ENCODE data around the gene TNFSF12.

TNFSF12 gene

DNA sequence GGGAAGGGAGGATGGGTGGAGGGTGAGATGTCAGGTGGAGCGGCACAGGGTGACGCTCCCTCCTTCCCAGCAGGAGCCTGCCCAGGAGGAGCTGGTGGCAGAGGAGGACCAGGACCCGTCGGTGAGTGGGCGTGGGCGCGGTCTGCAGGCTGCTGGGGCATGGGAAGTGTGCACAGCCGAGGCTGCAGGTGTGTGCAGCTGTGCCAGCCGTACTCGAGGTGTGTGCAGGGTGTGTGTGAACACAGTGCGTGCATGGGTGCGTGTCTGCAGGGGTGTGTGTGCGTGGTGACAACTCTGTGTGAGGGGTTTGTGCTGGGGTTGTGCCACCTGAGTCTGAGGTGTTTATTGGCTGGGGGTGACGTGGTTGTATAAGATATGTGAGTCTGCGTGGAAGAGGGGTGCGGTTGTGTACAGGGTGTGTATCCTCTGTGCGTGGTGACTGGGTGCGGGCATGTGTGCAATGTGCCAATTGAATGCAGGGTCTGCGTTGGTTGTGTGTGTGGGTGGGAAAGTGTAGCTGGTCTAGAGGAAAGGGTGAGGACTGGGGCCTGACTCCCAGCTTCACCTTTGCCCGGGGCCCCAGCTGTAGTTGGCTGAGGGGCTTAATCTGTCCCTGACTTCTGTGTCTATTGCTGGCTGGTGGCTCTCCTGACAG lies 670 bp downstream of the TNFSF12 start:
- DNase-seq, result no peak

DNA sequence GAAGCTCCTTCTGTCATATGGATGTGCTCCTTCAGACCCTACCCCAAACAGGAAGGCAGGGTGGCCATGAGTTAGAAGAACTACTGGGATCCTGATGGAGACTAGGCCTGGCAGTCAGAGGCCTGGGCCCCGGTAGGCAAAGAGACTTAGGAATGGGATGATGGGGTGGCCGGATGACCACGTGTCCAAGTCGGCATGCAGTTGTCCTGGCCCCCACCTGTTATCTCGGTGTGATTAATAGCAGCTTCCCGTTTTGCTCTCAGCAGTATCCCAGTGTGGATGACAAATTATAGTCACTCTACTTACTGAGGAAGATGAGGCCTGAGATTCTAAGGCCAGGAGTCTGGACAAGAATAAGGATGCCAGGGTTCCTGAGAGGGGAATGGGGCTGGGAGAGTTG lies 1.5 kb downstream of the TNFSF12 start:
- DNase-seq, result no peak

- DNase-seq, result no peak
Observed at GRCh38 chr17:7551396-7551795, 2.5 kb downstream of the TNFSF12 start.

DNA sequence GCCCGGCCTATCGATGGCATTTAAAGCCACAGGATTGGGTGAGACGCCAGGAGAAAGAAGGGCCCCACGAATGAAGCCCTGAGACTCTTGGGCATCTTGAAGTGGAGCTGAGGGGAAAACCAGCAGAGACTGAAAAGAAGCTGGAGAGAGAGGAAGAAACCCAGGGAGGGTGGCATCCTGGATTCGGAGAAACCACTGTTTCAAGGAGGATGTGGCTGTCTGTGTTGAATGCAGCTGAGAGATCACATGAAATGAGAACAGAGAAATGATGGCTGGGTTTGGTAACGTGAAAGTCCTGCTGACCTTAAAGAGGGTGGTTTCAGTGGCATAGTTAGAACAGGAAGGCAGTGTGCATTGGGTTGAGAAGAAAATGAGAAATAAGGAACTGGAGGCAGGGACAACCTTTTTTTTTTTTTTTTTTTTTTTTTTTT lies 3.8 kb downstream of the TNFSF12 start:
- no peak for DNase-seq

GRCh38 chr17:7553356-7553755 lies 4.5 kb downstream of the TNFSF12 start:
- DNase-seq, result no peak

DNA sequence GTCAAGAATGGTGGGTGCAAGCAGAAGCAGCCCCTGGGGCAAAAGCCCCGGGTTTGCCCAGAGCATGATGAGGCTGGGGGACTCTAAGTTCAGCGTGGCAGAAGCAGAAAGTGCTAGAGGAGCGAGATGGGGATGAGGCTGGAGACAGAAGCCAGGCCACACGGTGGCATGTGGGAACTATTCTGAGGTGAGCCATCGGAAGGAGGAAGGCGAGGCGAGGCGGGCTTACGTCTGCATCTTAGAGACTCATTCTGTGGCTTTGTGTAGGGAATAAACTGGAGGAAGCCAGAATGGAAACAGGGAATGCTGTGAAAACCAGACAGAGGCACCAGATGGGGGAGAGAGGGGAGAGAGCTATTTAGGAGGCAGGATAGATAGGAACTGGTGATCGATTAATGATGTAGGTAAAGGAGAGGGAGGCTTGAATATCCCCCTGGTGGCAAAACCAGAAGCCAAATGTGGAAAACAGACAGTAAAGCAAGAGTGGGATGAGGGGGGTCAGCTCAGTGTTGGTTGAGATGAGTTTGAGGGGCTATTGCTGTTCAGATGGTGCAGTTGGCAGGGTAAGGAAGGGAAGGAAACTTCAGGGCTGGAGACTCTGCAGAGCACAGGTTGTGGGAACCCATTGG lies 6.6 kb downstream of the TNFSF12 start:
- no peak for DNase-seq

GRCh38 chr17:7556627-7557026 lies 7.8 kb downstream of the TNFSF12 start:
- DNase-seq, result no peak

DNA sequence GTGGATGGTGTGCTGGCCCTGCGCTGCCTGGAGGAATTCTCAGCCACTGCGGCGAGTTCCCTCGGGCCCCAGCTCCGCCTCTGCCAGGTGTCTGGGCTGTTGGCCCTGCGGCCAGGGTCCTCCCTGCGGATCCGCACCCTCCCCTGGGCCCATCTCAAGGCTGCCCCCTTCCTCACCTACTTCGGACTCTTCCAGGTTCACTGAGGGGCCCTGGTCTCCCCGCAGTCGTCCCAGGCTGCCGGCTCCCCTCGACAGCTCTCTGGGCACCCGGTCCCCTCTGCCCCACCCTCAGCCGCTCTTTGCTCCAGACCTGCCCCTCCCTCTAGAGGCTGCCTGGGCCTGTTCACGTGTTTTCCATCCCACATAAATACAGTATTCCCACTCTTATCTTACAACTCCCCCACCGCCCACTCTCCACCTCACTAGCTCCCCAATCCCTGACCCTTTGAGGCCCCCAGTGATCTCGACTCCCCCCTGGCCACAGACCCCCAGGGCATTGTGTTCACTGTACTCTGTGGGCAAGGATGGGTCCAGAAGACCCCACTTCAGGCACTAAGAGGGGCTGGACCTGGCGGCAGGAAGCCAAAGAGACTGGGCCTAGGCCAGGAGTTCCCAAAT lies 8.4 kb downstream of the TNFSF12 start:
- no peak for DNase-seq

DNA sequence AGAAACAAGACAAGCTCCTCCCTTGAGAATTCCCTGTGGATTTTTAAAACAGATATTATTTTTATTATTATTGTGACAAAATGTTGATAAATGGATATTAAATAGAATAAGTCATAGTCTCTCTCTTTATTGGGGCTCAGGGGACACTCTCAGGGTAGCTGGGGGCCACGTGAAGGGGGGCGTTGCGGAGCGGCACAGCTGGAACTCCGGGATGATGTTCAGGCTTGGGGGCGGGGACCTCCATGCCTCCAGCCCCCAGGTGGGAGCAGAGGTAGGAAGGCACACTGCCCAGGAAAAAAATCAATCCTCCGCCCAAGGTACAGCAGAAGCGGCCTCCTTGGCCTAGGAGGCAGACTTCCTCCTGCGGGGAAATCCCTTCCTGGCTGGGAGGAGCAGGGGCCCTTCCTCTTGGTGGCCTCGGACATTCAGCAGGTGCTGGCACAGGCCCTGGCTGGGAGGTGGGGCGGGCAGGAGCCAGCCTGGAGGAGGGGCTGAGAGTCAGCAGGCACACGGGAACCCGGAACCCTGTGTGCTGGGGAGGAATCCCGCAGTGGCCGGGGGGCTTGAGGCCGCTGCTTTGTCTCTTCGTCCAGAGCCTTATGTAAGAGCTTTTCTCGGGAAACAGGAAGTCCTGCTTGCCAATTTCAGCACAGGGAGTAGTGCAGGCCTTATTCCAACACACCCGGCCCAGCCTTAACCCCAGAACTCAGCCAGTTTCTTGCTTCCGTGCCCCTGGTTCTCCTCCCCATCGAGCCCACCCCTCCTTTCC lies 9.1 kb downstream of the TNFSF12 start:
- DNase-seq, result peak; percentile 66

DNA sequence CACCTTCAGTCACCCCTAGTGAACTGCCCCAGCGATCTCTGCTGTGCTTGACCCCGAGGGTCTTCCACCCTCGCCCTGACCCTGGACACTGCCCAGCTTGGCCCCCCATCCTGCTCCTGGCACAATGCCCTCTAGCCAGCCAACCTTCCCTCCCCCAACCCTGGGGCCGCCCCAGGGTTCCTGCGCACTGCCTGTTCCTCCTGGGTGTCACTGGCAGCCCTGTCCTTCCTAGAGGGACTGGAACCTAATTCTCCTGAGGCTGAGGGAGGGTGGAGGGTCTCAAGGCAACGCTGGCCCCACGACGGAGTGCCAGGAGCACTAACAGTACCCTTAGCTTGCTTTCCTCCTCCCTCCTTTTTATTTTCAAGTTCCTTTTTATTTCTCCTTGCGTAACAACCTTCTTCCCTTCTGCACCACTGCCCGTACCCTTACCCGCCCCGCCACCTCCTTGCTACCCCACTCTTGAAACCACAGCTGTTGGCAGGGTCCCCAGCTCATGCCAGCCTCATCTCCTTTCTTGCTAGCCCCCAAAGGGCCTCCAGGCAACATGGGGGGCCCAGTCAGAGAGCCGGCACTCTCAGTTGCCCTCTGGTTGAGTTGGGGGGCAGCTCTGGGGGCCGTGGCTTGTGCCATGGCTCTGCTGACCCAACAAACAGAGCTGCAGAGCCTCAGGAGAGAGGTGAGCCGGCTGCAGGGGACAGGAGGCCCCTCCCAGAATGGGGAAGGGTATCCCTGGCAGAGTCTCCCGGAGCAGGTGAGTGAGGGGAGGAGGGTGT lies 9.9 kb downstream of the TNFSF12 start, which contains the start of gene TNFSF13:
Gene TNFSF13, plus strand, starts transcription at position 207 of the 776 bp plus-strand sequence. Its CDS starts 290 bp downstream, at position 497.
- DNase-seq, result no peak

- DNase-seq, result no peak
Observed at GRCh38 chr17:7559320-7560171, 10.7 kb downstream of the TNFSF12 start.

DNA sequence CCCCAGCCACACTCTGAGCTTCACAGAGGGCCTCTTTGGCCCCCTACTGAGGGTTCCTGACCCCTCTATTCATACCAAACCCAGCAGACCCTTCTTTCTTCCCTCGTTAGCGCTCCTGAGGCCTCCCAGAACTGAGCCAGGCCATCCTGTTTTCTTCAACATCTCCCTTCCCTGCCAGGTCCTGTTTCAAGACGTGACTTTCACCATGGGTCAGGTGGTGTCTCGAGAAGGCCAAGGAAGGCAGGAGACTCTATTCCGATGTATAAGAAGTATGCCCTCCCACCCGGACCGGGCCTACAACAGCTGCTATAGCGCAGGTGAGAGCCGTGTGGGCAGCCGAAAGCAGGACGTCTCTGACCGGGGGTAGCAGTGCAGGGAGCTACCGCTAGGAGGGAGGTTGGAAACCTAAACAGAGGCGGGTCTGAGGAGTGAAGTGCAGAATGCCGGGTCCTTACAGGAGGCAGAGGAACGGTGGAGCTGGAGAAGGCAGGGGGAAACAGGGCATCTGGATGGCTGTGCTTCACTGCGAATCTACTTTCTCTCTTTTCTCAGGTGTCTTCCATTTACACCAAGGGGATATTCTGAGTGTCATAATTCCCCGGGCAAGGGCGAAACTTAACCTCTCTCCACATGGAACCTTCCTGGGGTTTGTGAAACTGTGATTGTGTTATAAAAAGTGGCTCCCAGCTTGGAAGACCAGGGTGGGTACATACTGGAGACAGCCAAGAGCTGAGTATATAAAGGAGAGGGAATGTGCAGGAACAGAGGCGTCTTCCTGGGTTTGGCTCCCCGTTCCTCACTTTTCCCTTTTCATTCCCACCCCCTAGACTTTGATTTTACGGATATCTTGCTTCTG lies 11.5 kb downstream of the TNFSF12 start:
- no peak for DNase-seq

DNA sequence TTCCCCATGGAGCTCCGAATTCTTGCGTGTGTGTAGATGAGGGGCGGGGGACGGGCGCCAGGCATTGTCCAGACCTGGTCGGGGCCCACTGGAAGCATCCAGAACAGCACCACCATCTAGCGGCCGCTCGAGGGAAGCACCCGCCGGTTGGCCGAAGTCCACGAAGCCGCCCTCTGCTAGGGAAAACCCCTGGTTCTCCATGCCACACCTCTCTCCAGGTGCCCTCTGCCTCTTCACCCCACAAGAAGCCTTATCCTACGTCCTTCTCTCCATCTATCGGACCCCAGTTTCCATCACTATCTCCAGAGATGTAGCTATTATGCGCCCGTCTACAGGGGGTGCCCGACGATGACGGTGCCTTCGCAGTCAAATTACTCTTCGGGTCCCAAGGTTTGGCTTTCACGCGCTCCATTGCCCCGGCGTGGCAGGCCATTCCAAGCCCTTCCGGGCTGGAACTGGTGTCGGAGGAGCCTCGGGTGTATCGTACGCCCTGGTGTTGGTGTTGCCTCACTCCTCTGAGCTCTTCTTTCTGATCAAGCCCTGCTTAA lies 12.2 kb downstream of the TNFSF12 start:
- peak; percentile 79 for DNase-seq

DNA sequence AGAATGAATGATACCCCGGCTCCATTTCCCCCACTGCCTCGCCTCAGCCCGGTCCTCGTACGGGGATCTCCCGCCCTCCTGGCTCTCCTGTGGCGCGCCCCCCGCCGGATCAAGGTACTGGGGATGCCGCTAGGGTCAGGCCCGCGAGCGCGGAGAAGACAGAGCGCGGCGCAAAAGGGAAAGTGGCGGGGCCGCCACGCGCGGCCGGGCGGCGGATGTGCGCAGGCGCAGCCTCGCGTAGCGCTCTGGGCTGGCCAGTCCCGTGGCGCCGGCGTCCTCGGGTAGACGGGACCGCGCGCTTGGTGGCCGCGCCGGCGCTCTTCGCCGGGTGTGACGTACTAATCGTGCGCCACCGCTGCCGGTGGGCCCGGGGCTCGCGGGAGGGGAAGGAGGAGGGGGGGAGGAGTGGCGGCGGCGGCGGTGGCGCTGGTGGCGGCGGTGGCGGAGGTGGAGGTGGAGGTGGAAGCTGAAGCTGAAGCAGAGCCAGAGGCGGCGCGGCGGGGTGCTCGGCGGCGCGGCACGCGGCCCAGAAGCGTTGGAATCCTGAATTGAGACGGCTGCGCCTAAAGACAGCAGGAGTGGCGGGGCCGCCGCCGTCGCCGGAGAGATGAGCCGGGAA lies 12.8 kb downstream of the TNFSF12 start, which contains the start of gene SENP3:
Gene SENP3, plus strand, starts transcription at position 331 of the 619 bp plus-strand sequence. CDS start 1,158 bp downstream, outside the sequence.
- peak; percentile 79 for DNase-seq

DNA sequence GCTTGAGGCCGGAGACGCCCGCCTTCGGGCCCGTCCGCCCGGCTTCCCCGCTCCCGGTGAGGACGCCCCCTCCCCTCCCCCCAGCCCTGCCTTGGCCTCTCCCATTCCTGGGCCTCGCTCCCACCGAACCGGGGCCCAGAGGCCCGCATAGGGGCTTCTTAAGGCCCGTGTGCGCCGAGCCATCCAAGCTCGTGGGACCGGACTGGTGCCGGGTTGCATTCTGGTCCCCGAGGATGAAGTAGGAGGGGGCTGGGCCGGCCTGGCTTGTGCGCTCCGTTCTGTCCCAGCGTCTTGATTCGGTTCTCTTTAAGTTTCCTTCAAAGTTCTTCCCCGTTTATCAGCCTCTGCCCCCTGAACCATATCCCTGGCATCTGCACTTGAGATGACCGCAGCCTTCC lies 13.3 kb downstream of the TNFSF12 start:
- DNase-seq, result no peak

GRCh38 chr17:7563115-7563869 lies 14.4 kb downstream of the TNFSF12 start:
- no peak for DNase-seq

DNA sequence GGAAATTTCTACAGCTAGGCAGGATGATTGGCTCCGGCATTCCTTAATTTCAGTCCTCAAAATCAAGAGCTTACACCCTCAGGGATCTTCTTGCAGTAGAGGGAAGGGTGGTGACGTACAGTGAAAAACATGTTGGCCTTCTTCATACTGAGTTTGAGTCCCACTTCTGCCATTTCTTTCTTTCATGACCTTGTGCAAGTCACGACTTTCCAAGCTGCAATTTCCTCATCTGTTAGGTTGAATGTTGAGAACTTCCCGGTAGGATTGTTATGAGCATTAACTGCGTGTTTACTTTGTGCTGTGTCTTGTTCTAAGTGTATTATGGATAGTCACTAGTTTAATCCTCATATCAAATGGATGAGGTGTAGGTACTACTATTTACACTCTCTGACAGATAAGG lies 20.7 kb downstream of the TNFSF12 start:
- DNase-seq, result no peak

- no peak for DNase-seq
Observed at GRCh38 chr17:7570351-7570750, 21.5 kb downstream of the TNFSF12 start.

DNA sequence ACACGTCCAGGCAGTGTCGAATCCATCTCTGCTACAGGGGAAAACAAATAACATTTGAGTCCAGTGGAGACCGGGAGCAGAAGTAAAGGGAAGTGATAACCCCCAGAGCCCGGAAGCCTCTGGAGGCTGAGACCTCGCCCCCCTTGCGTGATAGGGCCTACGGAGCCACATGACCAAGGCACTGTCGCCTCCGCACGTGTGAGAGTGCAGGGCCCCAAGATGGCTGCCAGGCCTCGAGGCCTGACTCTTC lies 23.4 kb downstream of the TNFSF12 start:
- DNase-seq, result no peak
